GM19239 (cell line): ENCODE measurements around the gene FRAS1.
"Not testable (repeated sequence)": the region's sequence is repeated elsewhere in the genome, so short reads cannot be mapped to it uniquely, and the experiment has no call there.

ENCODE experiments used
- DNase-seq: peaks from one replicate; pipeline ENCODE4 v3.0.0; 2011; ENCODE audit warnings: low spot score; ENCODE audit not compliant: insufficient read length
- FAIRE-seq: peaks from 2 replicates; lab custom pipeline; 2011; peaks lifted over from hg19 to GRCh38; lab: Jason Lieb, UNC

FRAS1 gene, protein sequence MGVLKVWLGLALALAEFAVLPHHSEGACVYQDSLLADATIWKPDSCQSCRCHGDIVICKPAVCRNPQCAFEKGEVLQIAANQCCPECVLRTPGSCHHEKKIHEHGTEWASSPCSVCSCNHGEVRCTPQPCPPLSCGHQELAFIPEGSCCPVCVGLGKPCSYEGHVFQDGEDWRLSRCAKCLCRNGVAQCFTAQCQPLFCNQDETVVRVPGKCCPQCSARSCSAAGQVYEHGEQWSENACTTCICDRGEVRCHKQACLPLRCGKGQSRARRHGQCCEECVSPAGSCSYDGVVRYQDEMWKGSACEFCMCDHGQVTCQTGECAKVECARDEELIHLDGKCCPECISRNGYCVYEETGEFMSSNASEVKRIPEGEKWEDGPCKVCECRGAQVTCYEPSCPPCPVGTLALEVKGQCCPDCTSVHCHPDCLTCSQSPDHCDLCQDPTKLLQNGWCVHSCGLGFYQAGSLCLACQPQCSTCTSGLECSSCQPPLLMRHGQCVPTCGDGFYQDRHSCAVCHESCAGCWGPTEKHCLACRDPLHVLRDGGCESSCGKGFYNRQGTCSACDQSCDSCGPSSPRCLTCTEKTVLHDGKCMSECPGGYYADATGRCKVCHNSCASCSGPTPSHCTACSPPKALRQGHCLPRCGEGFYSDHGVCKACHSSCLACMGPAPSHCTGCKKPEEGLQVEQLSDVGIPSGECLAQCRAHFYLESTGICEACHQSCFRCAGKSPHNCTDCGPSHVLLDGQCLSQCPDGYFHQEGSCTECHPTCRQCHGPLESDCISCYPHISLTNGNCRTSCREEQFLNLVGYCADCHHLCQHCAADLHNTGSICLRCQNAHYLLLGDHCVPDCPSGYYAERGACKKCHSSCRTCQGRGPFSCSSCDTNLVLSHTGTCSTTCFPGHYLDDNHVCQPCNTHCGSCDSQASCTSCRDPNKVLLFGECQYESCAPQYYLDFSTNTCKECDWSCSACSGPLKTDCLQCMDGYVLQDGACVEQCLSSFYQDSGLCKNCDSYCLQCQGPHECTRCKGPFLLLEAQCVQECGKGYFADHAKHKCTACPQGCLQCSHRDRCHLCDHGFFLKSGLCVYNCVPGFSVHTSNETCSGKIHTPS (N-terminal part only)

DNA sequence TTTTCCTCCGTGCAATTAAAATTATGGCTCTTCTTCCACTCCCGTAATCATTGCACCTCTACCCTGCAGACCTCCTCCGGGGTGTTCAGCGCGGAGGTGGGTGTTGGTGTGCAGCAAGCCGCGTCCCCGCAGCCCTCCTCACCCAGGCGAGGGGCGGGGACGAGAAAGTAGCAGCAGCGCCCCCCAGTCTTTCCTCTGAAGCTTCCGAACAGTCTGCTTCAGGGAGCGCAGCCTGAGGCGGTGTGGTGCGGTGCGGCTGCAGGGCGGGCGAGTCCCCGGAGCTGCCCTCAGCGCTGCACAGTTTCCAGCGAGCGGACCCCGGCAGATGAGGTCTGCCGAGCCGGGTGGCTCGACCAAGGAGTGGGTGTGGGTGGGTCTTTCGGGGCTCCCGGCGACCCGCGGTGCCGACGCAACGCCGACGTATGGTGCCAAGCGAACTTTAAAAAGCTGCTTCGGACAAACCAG is at the start of gene FRAS1:
FRAS1 (plus strand) TSS at position 189 of the 465 bp plus-strand sequence. CDS start 687 bp downstream, outside the sequence.
- FAIRE-seq, result no peak
- no peak for DNase-seq

DNA sequence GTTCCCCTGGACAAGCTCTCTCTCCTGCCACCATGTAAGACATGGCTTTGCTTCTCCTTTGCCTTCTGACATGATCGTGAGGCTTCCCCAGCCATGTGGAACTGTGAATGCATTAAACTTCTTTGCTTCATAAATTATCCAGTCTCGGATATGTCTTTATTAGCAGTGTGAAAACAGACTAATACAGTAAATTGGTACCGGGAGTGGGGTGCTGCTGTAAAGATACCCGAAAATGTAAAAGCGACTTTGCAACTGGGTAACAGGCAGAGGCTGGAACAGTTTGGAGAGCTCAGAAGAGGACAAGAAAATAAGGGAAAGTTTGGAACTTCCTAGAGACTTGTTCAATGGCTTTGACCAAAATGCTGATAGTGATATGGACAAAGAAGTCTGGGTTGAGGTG is 46.1 kb upstream of the FRAS1 start:
- FAIRE-seq, DNase-seq: not testable (repeated sequence)

DNA sequence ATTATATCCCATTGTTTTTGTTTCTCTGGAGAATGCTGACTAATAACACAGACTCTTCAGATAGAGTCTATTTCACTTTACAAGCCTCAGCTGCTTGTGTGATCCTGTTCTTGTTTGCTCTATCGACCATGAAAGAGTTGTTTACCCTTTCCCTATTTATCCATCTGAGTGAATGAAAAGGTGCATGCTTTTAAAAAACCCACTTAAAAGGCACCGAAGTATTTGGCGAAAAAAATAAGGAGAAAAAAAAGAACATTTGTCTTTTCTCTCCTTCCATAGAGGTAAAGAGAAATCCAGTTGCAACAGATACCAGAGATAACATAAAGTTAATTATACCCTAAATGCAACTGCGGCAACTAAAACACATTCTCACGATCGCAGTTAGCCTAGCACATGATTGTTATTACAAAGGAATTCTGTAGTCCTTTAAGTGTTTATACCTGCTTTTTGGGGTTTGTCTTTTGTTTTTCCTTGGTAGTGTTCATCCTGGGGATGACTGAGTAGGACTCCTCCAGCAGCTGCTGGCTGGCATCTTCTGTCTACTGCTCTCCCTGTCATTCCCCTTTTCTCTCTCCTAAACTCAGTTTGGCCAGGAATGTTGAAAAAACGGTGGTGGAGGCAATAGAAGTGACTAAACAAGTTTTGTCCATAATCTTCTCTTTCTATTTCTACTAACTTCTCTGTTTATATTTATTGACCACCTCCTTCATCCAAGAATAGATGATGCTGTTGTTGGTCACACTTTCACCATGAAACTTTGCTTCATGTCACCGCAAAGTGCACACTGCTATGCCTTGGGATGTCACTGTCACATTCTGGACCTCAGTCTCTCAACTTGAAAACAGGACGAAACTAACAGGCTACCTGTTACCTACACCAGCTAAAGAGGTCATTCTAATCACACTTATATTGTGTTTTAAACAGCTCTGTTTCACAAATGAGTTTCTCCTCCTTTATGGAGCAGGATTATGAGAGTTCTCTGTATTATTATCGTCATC is 41.9 kb upstream of the FRAS1 start:
- DNase-seq (no peak), FAIRE-seq (no peak)

- FAIRE-seq, result no peak
- no peak for DNase-seq
Measured at GRCh38 chr4:78018271-78019049, 38.7 kb upstream of the FRAS1 start.

GRCh38 chr4:78019414-78019813 is 37.7 kb upstream of the FRAS1 start:
- DNase-seq (no peak), FAIRE-seq (no peak)

DNA sequence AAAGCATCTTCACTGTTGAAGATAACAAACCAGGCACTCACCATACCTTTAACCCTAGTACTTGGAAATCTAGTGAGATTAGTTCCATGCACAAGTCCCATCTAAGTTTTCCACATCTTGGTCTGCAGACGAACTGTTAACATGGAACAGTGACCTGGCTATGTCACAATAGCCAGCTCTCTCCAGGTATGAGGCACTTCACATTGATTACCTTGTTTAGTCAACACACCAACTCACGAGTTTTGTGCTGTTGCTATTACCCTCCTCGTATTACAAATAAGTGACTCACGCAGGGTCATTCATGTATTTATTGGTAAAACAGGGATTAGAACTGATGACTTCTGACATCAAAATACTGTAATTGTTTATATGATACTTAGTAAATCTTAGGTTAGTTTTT is 36.4 kb upstream of the FRAS1 start:
- DNase-seq (no peak), FAIRE-seq (no peak)

- no peak for FAIRE-seq
- no peak for DNase-seq
Measured at GRCh38 chr4:78022517-78022916, 34.6 kb upstream of the FRAS1 start.

DNA sequence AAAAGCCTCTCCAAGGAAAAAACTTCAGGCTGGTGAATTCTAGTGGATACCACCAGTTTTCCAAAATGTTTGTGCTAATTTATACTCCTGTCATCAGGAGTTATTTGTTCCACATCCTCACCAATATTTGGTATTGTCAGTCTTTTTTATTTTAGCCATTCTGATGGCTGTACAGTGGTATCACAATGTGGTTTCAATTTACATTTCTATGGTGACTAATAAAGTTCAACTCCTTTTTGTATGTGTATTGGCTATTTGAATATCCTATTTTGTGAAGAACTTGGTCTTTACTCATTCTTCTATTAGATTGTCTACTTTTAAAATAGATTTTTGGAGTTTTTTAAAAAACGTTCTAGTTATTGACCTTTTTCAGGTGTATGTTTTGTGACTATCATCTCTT is 33.0 kb upstream of the FRAS1 start:
- DNase-seq (no peak), FAIRE-seq (no peak)

DNA sequence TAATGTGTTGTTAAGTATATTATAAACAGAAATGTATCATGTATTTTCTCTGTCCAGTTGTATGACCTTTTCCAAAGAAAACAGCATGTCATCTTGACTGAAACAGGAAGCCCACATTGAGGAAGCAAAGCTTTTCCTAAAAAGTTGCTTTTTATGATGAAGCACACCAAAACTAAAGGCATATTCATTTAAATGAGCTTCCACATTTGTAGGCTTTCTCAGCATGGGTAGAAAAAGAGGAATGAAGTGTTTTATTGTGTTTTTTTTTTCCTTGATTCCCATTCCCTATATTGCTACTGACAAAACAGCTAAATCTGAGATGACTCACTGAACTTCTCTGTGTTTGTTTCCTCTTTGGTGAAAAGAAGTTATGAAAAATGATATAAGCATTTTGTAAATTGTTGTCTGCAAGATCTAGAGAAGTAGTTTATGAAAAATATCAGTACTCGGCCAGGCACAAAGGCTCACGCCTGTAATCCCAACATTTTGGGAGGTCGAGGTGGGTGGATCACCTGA is 32.5 kb upstream of the FRAS1 start:
- FAIRE-seq (no peak), DNase-seq (no peak)

GRCh38 chr4:78031417-78031950 is 25.6 kb upstream of the FRAS1 start:
- no peak for FAIRE-seq
- no peak for DNase-seq

- DNase-seq (no peak), FAIRE-seq (no peak)
Measured at GRCh38 chr4:78032446-78032845, 24.7 kb upstream of the FRAS1 start.

DNA sequence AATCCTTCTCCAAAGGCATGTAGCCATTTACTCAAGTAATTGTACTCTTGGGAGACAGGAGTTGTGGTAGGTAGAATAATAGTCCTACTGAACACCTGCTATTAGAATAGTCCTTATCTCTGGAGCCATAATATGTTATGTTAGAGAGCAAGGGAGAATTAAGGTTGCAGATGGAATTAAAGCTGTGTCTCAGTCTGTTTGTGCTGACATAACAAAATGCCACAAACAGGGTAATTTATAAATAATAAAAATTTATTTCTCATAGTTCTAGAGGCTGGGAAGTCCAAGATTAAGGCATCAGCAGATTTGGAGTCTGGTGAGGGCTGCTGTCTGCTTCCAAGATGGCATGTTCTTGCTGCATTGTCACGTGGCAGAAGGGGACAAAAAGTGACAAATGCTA is 24.2 kb upstream of the FRAS1 start:
- FAIRE-seq (no peak), DNase-seq (no peak)

DNA sequence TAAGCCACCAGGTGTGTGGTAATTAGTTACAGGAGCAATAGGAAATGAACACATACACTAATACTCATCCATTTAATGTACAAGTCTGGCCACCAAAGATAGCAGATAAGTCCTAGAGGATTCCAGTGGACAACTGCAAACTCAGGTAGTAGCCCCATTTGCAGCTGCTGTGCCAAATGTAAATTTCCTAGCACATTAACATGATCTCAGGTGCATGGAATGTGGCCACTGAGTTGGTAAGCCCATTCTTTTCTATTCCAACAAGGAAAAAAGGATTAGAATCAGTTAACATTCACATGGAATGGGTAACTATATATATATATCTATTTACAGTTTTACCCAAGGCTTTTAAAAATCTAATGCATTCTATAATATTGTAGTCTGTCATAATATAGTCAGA is 23.3 kb upstream of the FRAS1 start:
- FAIRE-seq (no peak), DNase-seq (no peak)

GRCh38 chr4:78038704-78039103 is 18.4 kb upstream of the FRAS1 start:
- FAIRE-seq (no peak), DNase-seq (no peak)

DNA sequence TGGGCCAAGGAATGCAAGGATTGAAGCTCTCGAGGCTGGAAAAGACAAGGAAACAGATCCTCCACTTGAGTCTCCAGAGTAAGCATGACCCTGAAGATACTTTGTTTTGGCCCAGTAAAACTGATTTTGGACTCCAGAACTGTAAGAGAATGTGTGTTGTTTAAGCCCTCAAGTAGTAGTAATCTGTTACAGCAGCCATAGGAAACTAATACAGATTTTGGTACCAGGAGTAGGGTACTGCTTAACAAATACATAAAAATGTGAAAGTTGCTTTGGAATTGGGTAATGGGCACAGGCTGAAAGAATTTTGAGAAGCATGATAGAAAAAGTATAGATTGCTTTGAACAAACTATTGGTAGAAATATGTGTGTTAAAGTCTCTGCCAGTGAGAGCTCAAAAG is 17.4 kb upstream of the FRAS1 start:
- FAIRE-seq, result no peak
- DNase-seq, result no peak

DNA sequence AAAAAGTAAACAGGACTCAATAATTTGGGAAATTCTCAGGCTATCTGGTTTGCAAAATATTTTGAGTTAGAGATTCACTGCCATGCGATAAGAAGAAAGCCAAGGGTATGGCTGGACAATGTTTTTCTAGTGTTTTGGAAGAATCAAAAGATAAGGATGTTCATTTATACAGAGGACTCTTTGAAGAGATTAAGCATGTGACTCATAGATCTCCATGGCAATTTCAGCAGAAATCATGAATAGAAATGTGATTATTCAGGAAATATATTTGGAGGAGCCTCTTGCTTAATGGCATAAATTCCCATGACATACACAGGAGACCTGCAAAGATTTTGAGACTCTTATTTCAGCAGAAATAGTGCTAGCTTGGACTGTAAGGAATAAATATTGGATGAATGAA is 16.7 kb upstream of the FRAS1 start:
- DNase-seq, result no peak
- FAIRE-seq, result no peak

DNA sequence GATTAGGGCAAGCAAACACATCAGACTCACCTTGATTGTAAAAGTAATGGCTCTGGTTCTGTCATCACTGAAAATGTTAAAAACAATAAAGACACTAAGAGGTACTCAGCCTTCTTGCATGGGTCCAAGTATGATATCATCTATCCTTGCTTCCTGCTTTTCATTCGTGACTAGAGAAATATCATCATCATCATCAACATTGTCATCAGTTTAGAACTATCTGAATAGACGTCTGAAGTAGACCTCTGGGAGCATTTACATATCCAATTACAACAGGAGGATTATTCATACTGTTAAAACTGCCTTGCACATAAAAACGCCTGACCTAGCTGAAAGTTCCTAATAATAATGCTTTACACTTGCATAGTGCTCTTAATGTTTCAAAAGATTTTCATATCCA is 9.8 kb upstream of the FRAS1 start:
- DNase-seq (no peak), FAIRE-seq (no peak)
